B cell (primary cell): ENCODE data around the gene PES1. TPM values are rescaled to one million over a fixed set of nuclear protein-coding genes. Genes with fewer than 3 reads are reported as not detected.
"Not testable (repeated sequence)": the region's sequence is repeated elsewhere in the genome, so short reads cannot be mapped to it uniquely, and the experiment has no call there.

Source experiments
- ATAC-seq: fragments of 200-7000 bp; cut with Tn5 transposase; one replicate; pipeline ENCODE4 v1.10.0; 2021; ENCODE audit warnings: low read depth, mild to moderate bottlenecking, moderate number of reproducible peaks, moderate library complexity
- CTCF ChIA-PET: fragments of 350-600 bp; sonication (Branson Sonifier 250); formaldehyde crosslinking; loops from one replicate; lab custom pipeline; 2021; ENCODE audit warnings: antibody characterized with exemption, inconsistent platforms; lab: Charles Lee
- POLR2A ChIA-PET: fragments of 350-600 bp; sonication (Branson Sonifier 250); formaldehyde crosslinking; loops from one replicate; lab custom pipeline; 2021; ENCODE audit warnings: antibody characterized with exemption; lab: Charles Lee
- DNase-seq: peaks from one replicate; pipeline ENCODE4 v3.0.0; 2013
- H2AFZ ChIP-seq: 2 replicates; pipeline ENCODE4 v1.6.1; 2012; ENCODE audit warnings: mild to moderate bottlenecking, low read depth, low read length; ENCODE audit not compliant: insufficient read depth, poor library complexity, severe bottlenecking
- H3K27ac ChIP-seq, 2 donors: 1 replicate in 1 of 2; 2 replicates in 1 of 2; pipeline ENCODE4 v1.5.1; 2012 to 2013; ENCODE audit warnings: low read length in 2 of 2, mild to moderate bottlenecking in 2 of 2, moderate library complexity in 1 of 2
- H3K27me3 ChIP-seq, 4 experiments: fragments of 200-600 bp in 1 of 4; sonication (generic) in 1 of 4; replicated peaks in 1 of 4; 1 replicate in 2 of 4; 2 replicates in 2 of 4; pipeline versions ENCODE4 v1.6.1 to v1.7.0; 2013 to 2016; ENCODE audit warnings: low read length in 3 of 4, mild to moderate bottlenecking in 2 of 4, mixed read lengths in 1 of 4, moderate library complexity in 1 of 4; ENCODE audit not compliant: insufficient read depth in 4 of 4, control insufficient read depth in 3 of 4; ENCODE audit errors: control extremely low read depth in 1 of 4
- H3K36me3 ChIP-seq, 2 experiments: replicated peaks in 1 of 2; 1 replicate in 1 of 2; 2 replicates in 1 of 2; pipeline versions ENCODE4 v1.6.1 to v1.7.1; 2013; ENCODE audit warnings: low read length in 1 of 2; ENCODE audit not compliant: insufficient read depth in 2 of 2, control insufficient read depth in 1 of 2; ENCODE audit errors: control extremely low read depth in 1 of 2, extremely low read depth in 1 of 2
- H3K4me1 ChIP-seq, 2 donors: fragments of 200-600 bp in 1 of 2; sonication (generic) in 1 of 2; 1 replicate in 1 of 2; 2 replicates in 1 of 2; pipeline versions ENCODE4 v1.5.1 to v1.6.1; 2013 to 2017; ENCODE audit warnings: low read length in 2 of 2; ENCODE audit not compliant: control insufficient read depth in 2 of 2, insufficient read depth in 2 of 2
- H3K4me2 ChIP-seq: replicated peaks from 2 replicates; pipeline ENCODE3; 2012; ENCODE audit warnings: mild to moderate bottlenecking, low read depth, low read length; ENCODE audit not compliant: poor library complexity, severe bottlenecking
- H3K4me3 ChIP-seq, 5 experiments: fragments of 200-600 bp in 1 of 5; sonication (generic) in 1 of 5; 1 replicate in 3 of 5; 2 replicates in 2 of 5; pipeline versions ENCODE4 v1.5.1 to v1.7.0; 2011 to 2016; ENCODE audit warnings: low read length in 4 of 5, mild to moderate bottlenecking in 4 of 5, low read depth in 2 of 5, control low read depth in 1 of 5, moderate library complexity in 1 of 5; ENCODE audit not compliant: insufficient read depth in 1 of 5; ENCODE audit errors: control extremely low read depth in 1 of 5, extremely low read depth in 1 of 5
- H3K79me2 ChIP-seq: fragments of 200-600 bp; sonication (generic); one replicate; pipeline ENCODE4 v1.6.0; 2016; ENCODE audit warnings: low read length; ENCODE audit not compliant: control insufficient read depth, insufficient read depth
- H3K9ac ChIP-seq: fragments of 200-600 bp; sonication (generic); 2 replicates; pipeline ENCODE4 v1.6.1; 2017; ENCODE audit warnings: mild to moderate bottlenecking, low read length, moderate library complexity
- H3K9me3 ChIP-seq, 3 donors: one replicate each; pipeline versions ENCODE4 v1.6.1 to v1.7.1; 2013; ENCODE audit warnings: low read length in 2 of 3; ENCODE audit not compliant: control insufficient read depth in 2 of 3, insufficient read depth in 1 of 3; ENCODE audit errors: control extremely low read depth in 1 of 3
- H4K20me1 ChIP-seq: 2 replicates; pipeline ENCODE4 v1.6.0; 2012; ENCODE audit warnings: mild to moderate bottlenecking, low read length; ENCODE audit not compliant: insufficient read depth, control insufficient read depth, poor library complexity, severe bottlenecking
- H3K27ac Mint-ChIP-seq: one replicate; pipeline ENCODE4 v1.8.0; 2021; ENCODE audit warnings: mixed read lengths
- H3K27me3 Mint-ChIP-seq: one replicate; pipeline ENCODE4 v1.8.0; 2021; ENCODE audit warnings: mixed read lengths
- H3K4me1 Mint-ChIP-seq: one replicate; pipeline ENCODE4 v1.8.0; 2021; ENCODE audit warnings: mixed read lengths
- H3K4me3 Mint-ChIP-seq: one replicate; pipeline ENCODE4 v1.8.0; 2021; ENCODE audit warnings: mixed read lengths
- H3K9me3 Mint-ChIP-seq: one replicate; pipeline ENCODE4 v1.8.0; 2022; ENCODE audit warnings: mixed read lengths; ENCODE audit not compliant: insufficient read depth
- CTCF ChIP-seq: fragments of 200-600 bp; IDR thresholded peaks from one replicate; pipeline ENCODE4 v1.8.0; 2022; ENCODE audit warnings: antibody characterized with exemption, mild to moderate bottlenecking
- EZH2 ChIP-seq: IDR thresholded peaks from 2 replicates; pipeline ENCODE4 v1.6.1; 2012; ENCODE audit warnings: borderline replicate concordance, low read depth, mild to moderate bottlenecking, moderate library complexity, low read length; ENCODE audit not compliant: insufficient read depth, poor library complexity, severe bottlenecking
- WGBS: methylation state at CpG from one replicate; pipeline ENCODE4 v1.1.5; 2013; ENCODE audit warnings: missing lambda C conversion rate; ENCODE audit not compliant: insufficient coverage; 5-methylcytosine and 5-hydroxymethylcytosine counted together
- intact Hi-C: fragments of 100-400 bp; cut with micrococcal nuclease; formaldehyde crosslinking; loops from one replicate; pipeline ENCODE4 v1.10.0; 2022
- polyA plus RNA-seq: library from polyadenylated mRNA; depleted of rRNA; stranded (reverse); fragments of >200 nt; gene quantifications from 2 replicates; pipeline ENCODE4 v1.2.3, GENCODE V29; 2012
- total RNA-seq, 2 donors: library from RNA; stranded (reverse); fragments of 120-200 nt in 1 of 2; gene quantifications; 1 replicate in 1 of 2; 2 replicates in 1 of 2; pipeline versions ENCODE4 v1.2.3 to v1.2.4, GENCODE V29; 2013 to 2022

PES1 gene
- total and polyA plus RNA-seq, 2 donors (not counting 1 experiment from before 2014, with no cell fraction given), result 38.1 to 75.2 TPM

DNA sequence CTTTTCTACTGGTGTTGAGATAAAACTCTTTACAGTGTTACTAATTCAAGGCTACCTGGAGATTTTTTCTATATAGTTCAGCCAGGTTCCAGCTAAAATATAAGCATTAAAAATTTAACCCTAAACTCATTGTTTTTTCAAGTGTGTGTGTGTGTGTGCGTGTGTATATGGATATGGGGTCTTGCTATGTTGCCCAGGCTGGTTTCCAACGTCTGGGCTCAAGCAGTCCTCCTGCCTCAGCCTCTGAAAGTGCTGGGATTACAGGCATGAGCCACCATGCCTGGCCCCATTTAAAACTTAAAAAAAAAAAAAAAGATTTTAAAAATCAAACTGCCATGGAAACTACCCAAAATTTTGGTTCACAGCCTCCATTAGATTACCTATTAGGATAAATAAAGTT, 4.5 kb upstream of the PES1 start:
- ATAC-seq (no peak), DNase-seq (no peak)
- Histone ChIP-seq H3K4me2 (no peak overlapping the region), H3K27ac (no peak overlapping the region), H3K4me1 (peaks cover 4 to 7% of the 10 kb centered on the region in 2 donors), H3K27me3 (peaks cover 0 to 2% (median under 1%) of the 10 kb centered on the region in 4 experiments), H4K20me1 (peaks cover 2% of the 10 kb centered on the region), H3K9me3 (no peaks in the 10 kb centered on the region), H3K79me2 (peaks cover 8% of the 10 kb centered on the region), H2AFZ (no peak overlapping the region), H3K4me3 (no peak overlapping the region), H3K9ac (no peak overlapping the region), H3K36me3 (no peaks in the 10 kb centered on the region)
- no peaks in the 10 kb centered on the region for H3K4me1 Mint-ChIP-seq
- intact Hi-C loops, result loop anchor here (10.0 kb wide), 1 partner anchor 201 kb away; the partner anchor contains the start of gene SEC14L2
- H3K9me3 Mint-ChIP-seq, result no peaks in the 10 kb centered on the region
- no CpG with 5 or more reads among the region's 2 CpGs for WGBS
- TF ChIP-seq CTCF, result no peak
- TF ChIP-seq EZH2, result no peak
- peaks cover 3% of the 10 kb centered on the region for H3K27me3 Mint-ChIP-seq
- ChIA-PET POLR2A (no interaction called here), CTCF (no interaction called here)
- no peak overlapping the region for H3K4me3 Mint-ChIP-seq
- H3K27ac Mint-ChIP-seq, result no peak overlapping the region

DNA sequence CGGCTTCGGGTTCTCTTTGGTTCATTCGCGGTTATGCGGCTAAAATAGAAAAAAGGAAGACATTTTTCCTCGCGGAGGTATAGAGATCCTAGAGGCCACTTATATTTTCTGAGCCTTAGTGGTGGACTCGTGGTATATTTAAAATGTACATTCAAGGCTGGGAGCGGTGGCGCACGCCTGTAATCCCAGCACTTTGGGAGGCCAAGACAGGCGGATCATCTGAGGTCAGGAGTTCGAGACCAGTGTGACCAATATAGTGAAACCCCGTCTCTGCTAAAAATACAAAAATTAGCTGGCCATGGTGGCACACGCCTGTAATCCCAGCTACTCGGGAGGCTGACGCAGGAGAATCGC, 627 bp upstream of the PES1 start:
- CTCF ChIA-PET, result interaction anchor here (1.3 kb wide), 1 partner anchor 10 kb away, joined by 3 read pairs; no protein-coding TSS in a partner anchor
- not testable (repeated sequence) for ATAC-seq, H2AFZ ChIP-seq, H3K9me3 Mint-ChIP-seq, DNase-seq, H3K27ac Mint-ChIP-seq, H3K27me3 ChIP-seq, H3K4me3 Mint-ChIP-seq, H3K9me3 ChIP-seq, H3K27me3 Mint-ChIP-seq, H3K4me1 Mint-ChIP-seq
- peak overlapping the region; percentile 92 for H3K4me2 ChIP-seq
- H3K79me2 ChIP-seq, result peaks cover 24% of the 10 kb centered on the region
- intact Hi-C loops, result loop anchor here (1.0 to 10.0 kb wide), 12 partner anchors 15 to 1880 kb away; partner anchors contain the start of genes CASTOR1, DEPDC5, DUSP18 and FBXO7
- 38% methylated on average over 18 of the region's 18 CpGs for WGBS
- peak overlapping the region; percentile 89 for H3K9ac ChIP-seq
- H3K27ac ChIP-seq, result peak overlapping the region; percentile 95 to 98
- H3K4me1 ChIP-seq, result peaks cover 14 to 22% of the 10 kb centered on the region in 2 donors
- peak overlapping the region in 1 of 5 experiments; percentile 91 for H3K4me3 ChIP-seq
- POLR2A ChIA-PET, result interaction anchor here (0.6 kb wide), 1 partner anchor 31 kb away, joined by 3 read pairs; no protein-coding TSS in a partner anchor
- H4K20me1 ChIP-seq, result peaks cover 23% of the 10 kb centered on the region
- H3K36me3 ChIP-seq, result peaks cover 2 to 21% of the 10 kb centered on the region in 2 experiments
